Measurements from ENCODE around the gene P2RX2. TPM values are rescaled to one million over a fixed set of nuclear protein-coding genes. Genes with fewer than 3 reads are reported as not detected.

Gene P2RX2
- total RNA-seq, 1 experiment from 2014 or later = not detected

- POLR2A ChIA-PET (ENCODE audit: unreplicated experiment) = no interaction called here
- no peak for TF ChIP-seq CTCF (conservative IDR thresholded peaks at IDR 0.05)
- no peak for TF ChIP-seq EZH2 (IDR thresholded peaks at IDR 0.05; ENCODE audit: low read depth)
- BruUV-seq (replicated peaks) = no TSS peak
- Histone ChIP-seq H4K20me1 (ENCODE audit: insufficient read depth) (no peaks in the 10 kb centered on the region), H3K9me2 (ENCODE audit: insufficient read depth) (no peaks in the 10 kb centered on the region), H3F3A (ENCODE audit: insufficient read depth, low read depth) (no peaks in the 10 kb centered on the region), H3K27ac (no peak overlapping the region), H3K4me3 (no peak overlapping the region), H3K27me3 (ENCODE audit: insufficient read depth, low read depth) (no peaks in the 10 kb centered on the region), H3K79me2 (ENCODE audit: low read depth) (no peaks in the 10 kb centered on the region), H3K4me2 (no peak overlapping the region), H3K9me3 (ENCODE audit: insufficient read depth, low read depth) (no peaks in the 10 kb centered on the region), H2AFZ (no peak overlapping the region), H3K4me1 (replicated peaks; ENCODE audit: insufficient read depth) (no peaks in the 10 kb centered on the region), H3K36me3 (ENCODE audit: low read depth) (peaks cover 26% of the 10 kb centered on the region; the same call in 1 of the 2 replicates)
- intact Hi-C loops (cut with micrococcal nuclease; ENCODE audit: unreplicated experiment) = no loop called here
- CTCF ChIA-PET = no interaction called here
- no peak for DNase-seq
These were observed 50.7 kb downstream of the P2RX2 start for GRCh38 chr12:132669166-132669879.

Small RNAs within 50 kb of the gene (microRNA-seq; reads per million reads assigned to microRNA genes)
- not detected for gene MIR6763 (ENCODE audit: borderline number of aligned reads, borderline replicate concordance)

Other genes starting within 250 kb of the P2RX2 start
- 59.5 and 76.1 TPM in 2 replicates for gene FBRSL1, start 128.6 kb upstream of the P2RX2 start, total RNA-seq (2021)
- not detected in 2 replicates for gene LRCOL1, start 8.2 kb upstream of the P2RX2 start, total RNA-seq (2021)
- gene POLE, start 68.6 kb downstream of the P2RX2 start, total RNA-seq (2021) = 62.9 and 69.9 TPM in 2 replicates
- gene PXMP2, start 68.8 kb downstream of the P2RX2 start, total RNA-seq (2021) = 38.6 and 43.9 TPM in 2 replicates
- 50.2 and 59.0 TPM in 2 replicates for gene PGAM5, start 92.1 kb downstream of the P2RX2 start, total RNA-seq (2021)
- 102 and 123 TPM in 2 replicates for gene ANKLE2, start 143.1 kb downstream of the P2RX2 start, total RNA-seq (2021)
- 69.3 and 72.7 TPM in 2 replicates for gene GOLGA3, start 210.1 kb downstream of the P2RX2 start, total RNA-seq (2021)

Measured in PC-9 (cell line).